Fibroblast of the conjunctiva (primary cell): ENCODE data around the gene ST6GALNAC5.

Source experiments
- DNase-seq: peaks from one replicate; pipeline ENCODE4 v3.0.0-alpha.2; 2010; ENCODE audit warnings: low read depth

ST6GALNAC5 gene

DNA sequence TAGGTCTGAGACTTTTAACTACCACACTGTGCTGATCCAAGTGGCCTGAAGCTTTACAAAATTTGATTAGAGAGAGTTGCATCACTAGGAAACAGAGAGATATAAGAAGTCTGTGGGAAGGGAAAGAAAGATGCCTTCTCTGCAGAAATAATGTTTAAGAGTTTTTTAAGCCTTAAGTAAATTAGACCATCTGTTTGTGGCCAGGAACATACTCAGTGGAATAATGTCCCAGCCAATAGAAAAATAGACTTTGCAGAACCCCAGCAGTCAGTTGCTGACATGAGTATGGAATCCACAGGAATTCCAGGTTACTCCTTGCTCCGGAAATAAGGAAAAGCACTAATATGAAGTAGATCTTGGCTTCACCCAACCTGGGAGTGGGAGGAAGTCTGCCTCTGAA, 144.8 kb downstream of the ST6GALNAC5 start:
- no peak for DNase-seq

DNA sequence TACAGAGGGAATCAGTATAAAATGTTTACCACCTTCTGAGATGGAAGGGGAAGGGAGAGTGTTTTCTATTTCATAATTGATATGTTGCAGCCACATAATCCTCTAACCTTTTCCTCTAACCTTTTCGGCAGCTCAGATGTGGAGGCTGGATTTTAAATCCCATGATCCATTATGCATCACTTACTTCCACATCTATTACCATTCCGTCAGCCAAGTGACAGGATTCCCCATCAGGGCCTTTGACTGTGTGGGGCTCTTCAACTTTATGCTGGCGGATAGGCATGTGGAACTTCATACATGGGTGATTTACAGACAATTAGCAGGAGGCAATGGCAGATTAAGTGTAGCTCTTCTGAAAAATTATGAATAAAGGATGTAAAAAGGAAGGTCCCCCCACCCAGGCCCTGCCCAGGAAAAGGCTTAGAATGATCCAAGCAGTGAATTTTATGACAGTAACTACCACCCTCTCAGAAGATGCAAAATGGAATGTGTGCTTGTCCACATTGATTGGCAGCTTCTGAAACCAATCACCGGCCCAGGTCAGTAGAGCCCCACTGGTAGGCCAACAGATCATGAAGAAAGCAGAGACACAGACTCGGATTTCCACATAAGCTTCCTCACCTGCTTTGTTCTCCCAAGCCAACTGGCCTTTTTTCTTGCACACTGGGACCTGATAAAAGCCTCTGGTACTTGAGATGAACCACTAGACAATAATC, 147.0 kb downstream of the ST6GALNAC5 start:
- no peak for DNase-seq

DNA sequence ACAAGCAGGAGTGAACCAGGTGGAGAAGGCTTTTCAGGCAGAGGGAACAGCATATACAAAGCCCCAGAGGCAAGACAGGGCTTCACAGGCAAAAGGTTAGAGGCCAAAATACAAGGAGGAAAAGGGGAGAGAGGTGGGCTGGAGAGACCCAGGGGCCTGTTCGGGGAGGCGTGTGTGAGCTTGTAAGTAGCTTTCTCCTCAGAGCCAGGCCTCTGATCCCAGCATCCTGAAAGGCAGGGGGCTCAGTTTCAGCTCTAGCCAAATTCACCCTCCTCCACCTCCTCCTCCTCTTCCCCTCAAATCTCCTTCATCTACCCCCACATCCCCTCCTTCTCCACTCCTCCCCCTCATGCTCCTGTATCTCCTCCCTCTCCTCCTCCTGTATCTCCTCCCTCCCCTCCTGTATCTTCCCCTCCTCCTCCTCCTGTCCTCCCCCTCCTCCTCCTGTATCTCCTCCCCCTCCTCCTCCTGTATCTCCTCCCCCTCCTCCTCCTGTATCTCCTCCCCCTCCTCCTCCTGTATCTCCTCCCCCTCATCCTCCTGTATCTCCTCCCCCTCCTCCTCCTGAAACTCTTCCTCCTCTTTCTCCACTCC, 148.6 kb downstream of the ST6GALNAC5 start:
- no peak for DNase-seq

DNA sequence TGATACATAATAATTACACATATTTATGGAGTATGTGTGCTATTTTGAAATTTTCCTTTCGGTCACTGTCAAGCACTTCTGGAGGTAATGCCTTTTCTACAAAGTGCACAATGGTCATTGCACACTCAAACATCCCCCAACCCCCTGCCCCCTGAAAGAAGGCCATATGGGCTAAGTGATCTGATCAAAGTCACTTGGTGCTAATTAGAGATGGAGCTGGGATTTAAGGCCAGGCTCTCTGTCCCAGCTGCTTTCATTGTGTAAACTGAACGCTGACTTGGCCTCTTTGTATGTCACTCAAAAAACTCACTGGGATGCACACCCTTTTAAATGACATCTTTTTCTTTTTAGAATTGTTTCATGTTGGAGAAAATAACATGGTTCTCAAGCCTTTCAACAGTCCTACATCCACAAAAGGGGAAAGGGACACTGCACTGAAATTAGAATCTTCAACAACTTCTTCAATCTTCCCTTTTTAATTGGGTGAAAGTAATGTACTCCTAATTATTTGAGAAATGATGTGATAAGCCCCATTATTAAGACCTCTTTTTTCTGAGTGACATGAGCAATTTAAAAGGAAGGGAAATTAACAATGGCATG, 149.2 kb downstream of the ST6GALNAC5 start:
- no peak for DNase-seq

DNA sequence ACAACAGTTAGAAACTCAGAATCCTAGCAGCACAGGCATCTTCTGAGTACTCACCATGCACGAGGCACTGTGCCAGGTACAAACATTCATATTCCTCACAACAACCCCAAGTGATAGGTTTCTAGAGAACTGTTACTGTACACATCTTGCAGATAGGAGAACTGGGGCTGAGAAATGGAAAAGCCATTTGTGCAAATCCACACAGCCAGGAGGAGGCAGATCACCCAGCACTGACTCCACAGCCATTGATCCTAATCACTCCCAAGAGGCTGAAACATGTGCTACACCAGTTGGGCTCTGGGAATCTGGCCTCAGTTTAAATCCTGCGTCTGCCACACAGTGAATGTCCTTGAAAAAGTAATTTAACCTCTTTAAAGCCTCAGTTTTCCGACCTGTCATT, 151.0 kb downstream of the ST6GALNAC5 start:
- no peak for DNase-seq

DNA sequence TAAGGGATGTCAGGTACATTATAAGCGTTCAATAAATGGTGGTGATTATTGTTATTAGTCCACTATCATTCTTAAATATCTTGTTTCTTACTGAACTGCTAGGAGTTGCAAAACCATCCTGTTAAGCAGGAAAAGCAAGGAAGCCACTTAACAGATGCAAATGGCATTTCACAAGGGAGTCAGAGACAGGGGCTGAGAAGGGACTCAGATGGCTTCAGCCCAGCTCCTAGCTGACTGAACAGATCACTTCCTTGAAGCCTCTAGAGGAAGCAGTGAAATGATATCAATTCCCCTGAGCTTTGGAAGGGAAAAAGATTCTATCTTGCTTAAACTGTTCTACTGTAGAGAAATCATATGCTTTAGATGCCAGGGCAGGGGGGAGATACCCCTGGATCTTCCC, 151.5 kb downstream of the ST6GALNAC5 start:
- no peak for DNase-seq

DNA sequence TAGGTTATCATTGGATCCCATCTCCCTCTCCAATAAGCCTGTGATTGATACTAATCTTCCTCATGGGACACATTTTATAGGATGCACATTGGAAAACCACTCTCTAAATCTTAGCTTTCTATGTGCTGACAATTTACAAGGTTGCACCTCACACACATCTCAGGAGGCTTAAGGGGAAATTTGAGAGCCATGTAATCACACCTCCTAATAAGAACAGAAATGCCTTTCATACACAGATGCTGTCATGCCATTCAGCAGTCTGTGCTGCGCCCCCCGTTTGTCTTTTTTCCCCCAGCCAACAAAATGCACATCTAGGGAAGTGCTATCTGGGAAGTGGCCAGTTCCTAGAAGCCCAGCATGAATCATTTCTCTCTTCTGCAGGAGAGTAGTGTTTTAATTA, 154.5 kb downstream of the ST6GALNAC5 start:
- no peak for DNase-seq

DNA sequence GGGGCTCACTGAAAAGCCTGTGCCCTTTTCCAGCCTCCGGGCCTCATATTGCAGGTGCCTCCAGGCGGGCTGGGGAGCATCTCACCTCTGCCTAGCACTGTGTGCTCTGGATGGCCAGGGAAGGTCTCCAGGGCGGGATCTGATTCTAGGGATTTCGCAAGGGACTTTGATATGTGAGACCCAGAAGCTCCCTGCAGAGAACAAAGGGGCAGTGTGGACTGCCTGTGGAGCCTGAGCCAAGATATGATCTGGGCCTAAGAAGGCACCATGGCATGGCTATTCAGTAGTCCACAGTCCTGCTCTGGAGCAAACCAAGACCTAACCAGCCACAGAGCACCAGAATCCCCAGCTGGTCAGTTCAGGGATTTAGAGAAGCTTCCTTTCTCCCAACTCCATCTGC, 157.2 kb downstream of the ST6GALNAC5 start:
- DNase-seq: no peak

DNA sequence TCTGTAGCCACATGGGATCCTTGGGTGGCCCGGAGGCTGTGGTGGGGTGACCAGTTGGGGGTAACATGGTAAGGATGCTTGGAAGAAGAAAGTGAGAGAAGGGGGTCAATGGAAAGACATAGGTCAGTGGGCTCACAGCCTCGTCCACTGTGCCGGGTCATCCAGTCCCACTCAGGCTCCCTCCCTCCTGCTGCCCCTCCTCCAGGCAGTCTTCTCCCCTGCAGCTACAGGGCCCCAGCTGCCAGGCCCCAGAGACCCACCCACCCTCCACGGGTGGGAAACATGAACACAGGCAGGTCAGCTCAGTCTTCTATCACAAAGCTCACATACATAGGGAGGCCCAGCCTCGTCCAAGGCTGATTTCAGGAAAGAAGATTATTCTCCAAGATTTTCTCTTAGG, 158.3 kb downstream of the ST6GALNAC5 start:
- DNase-seq: no peak

DNA sequence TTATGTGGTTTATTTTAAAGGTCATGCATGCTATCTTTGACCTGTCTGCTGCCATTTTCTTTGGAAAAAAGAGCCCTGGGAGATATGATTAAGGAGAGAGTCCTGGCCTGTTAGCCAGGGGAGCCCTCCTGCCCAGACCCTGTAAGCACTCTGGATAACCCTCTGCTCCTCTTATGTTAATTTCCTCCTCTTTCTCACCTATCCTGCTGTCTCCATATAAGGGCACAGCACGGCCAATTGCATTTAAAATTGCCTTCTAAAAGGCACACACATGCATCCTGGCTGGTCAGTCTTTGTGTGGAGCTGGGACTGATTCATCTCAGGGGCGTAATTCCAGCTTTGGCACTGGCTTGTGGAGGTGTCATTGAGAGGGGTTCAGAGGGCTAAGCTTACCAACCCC, 158.9 kb downstream of the ST6GALNAC5 start:
- DNase-seq: no peak

DNA sequence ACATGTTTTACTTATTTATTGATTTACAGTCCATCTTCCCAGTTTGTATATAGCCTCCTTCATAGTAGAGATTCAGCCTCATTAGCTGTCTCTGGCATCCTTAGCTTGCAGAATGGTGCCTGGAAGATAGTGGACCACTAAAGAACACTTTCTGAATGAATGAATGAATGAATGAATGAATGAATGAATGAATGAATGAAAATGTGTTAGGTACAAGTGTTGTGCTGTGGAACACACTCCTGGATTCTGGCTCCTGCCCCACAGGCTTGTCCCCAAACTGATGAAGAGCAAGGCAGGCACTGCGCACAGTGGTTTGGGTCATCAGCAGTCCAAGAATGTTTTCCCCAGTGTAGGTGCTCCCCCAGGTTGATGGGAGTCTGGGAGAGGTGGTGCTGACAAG, 159.4 kb downstream of the ST6GALNAC5 start:
- DNase-seq: no peak

DNA sequence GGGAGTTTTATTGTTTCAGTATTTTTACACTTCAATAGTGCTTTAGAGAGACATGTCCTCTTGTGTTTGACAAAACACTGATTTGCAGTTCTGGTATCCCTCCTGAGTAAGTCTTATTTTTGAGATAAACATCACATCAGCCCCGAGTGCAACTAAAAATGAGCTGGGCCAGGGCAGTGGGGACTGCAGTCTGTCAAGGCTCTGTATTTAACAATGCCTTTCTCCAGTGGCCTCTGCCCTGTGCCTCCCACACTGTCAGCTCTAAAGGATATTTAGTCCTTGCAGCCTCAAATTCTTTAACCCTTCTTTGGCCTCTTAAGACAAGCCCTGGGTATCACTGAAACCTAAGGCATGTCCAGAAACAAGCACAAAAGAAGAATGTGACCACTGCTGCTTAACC, 160.6 kb downstream of the ST6GALNAC5 start:
- no peak for DNase-seq

DNA sequence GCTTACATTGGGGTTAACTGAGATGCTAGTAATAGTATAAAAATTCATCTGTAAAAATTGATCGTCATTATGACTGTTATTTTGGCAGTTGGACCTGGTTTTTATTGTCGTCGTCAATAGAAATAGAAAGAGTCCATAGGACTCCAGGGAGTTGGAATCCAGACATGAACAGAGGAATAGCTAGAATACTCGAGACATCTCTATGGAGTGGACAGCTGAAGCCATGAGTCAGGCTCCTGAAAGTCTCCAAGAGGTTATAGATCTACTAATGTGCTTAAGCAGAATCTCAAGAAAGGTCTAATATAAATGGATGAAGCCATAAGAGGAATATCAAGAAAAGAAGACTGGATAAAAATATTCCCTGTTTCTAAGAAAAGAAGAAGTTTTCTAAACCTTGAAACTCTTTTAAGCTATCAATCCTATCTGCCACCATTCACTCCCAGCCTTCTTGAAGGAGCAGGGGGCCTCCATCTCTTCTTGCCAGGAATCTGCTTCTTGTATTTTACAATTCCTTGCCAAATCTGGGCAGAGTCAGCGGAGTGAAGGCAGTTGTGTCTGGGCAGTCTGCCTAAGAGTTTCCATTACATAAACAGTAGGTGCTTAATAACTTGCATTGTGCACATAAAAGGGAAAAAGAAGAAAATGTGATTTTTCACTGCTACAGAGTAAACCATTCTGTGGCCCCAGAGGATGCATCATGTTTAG, 163.3 kb downstream of the ST6GALNAC5 start:
- peak; percentile 36 for DNase-seq

DNA sequence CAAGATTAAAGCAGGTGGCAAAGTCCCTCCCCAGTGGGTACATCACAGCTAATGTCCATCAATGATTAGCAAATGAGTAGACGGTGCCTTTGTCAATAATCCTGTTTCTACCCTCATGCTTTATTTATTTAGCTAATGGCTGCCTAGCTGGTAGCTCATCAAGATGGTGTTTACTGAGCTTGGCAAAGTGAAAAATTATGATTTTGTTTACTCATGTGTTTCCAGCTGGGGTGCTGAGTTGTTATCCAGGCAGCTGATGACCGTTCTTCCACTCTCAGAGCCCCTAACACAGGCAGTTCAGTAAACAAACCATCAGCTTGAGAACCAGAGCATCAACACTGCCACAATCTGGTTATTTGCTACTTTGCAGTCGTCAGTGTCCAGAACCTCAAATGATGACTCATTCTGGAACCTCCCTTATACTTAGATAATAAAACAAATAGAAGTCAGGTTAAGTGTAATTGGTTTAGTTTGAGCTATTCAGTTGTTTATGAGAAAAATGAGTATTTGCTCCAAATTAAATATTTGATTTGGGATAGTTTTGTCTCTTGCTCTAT, 163.9 kb downstream of the ST6GALNAC5 start:
- DNase-seq: peak; percentile 41

DNA sequence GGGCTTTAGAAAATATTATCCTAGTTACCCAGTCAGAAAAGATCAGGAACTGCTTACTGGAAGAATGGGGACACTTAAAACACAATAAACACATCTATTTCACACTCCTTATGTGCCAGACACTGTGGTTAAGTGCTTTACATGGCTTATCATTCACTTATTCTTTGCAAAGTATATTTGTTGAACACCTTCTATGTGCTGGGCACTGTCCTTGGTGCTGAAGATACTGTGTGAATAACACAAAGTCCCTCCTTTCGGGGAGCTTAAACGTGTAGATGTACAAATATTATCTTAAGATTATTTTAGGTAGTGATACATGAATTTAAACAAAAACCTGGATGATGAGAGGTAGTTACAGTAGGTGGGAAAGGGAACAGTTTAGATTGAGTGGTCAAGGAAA, 169.3 kb downstream of the ST6GALNAC5 start:
- peak; percentile 24 for DNase-seq

DNA sequence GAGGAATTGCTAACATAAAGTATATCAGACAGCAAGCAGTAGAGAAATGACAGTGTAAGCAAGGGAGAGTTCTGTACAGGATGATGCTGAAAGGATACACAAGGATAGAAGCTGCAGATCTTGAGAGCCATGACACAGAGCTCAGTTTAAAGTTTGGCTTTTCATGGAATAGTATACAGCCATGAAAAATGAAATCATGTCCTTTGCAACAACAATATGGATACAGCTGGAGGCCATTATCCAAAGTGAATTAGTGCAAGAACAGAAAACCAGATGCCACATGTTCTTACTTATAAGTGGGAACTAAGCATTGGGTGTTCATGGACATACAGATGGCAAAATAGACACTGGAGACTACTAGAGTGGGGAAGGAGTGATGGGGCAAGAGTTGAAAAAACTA, 169.8 kb downstream of the ST6GALNAC5 start:
- no peak for DNase-seq

DNA sequence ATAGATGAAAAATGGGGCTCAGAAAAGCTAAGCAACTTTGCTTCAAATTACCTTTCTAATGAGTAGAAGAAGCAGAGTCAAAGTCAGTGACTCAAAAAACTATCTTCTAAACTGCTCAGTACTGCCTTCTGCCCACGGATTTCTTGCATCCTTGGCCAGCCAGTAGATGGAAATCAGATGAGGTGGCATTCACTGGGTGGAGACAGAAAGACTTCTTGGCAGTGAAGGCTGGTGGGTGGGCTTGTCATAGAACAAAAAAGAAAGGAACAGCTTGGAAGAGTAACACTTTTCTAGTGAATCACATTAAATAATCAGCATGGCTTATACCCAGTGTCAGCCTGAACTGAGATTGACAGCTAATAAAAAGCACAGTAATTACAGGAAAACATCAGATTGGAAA, 170.7 kb downstream of the ST6GALNAC5 start:
- DNase-seq: no peak

DNA sequence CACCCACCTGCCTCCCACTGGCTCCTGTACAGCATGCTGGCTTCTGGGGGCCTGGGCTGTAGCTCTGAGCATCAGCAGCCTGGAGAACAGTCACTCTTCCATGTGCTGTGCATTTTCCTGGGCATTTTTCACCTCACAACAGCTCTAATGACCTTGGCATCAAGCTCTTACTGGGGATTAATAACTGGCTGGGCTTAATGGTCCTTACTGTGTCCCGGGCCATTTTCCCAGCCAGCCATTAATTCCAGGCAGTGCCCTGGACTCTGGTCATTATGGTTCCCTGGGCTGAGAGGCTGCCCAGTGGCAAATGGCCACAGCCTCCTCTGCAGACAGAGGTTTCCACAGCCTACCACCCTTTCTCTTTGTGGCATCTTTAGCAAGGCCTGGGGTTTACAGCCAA, 171.8 kb downstream of the ST6GALNAC5 start:
- no peak for DNase-seq

DNA sequence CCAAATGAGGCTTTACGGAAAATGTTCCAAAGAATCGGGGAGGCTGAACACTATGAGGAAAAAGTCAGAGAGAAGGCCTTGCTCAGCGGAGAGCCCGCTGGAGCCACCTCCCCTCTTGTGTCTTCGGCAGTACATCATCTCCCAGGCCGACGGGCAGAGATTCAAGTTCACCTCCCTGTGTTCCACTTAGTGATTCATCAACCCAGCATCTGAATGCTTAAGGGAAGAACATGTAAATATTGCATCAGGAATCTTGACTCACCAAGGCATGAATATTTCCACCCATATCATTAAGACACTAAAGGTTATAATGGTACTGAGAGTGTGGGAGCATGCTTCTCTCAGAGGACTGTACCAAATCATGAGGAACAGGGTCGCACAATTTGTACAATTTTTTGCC, 172.5 kb downstream of the ST6GALNAC5 start:
- peak; percentile 98 for DNase-seq

DNA sequence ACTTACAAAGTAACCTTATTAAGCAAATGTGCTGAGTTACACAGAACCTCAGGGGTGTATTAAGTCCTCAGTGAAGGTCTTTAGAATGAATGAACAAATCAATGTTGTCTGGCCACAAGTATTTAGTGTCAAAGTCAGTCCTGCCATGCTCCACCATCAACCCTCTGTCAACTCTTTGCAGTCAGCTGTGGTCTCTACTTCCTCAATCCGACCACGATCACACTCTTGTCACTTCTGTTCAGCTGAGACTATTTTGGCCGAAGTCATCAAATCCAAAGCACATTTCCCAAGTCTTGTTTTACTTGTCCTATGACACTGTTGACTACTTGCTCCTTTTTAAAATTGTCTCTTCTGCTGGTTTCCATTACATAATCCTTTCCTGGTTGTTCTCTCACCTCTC, 173.5 kb downstream of the ST6GALNAC5 start:
- no peak for DNase-seq

DNA sequence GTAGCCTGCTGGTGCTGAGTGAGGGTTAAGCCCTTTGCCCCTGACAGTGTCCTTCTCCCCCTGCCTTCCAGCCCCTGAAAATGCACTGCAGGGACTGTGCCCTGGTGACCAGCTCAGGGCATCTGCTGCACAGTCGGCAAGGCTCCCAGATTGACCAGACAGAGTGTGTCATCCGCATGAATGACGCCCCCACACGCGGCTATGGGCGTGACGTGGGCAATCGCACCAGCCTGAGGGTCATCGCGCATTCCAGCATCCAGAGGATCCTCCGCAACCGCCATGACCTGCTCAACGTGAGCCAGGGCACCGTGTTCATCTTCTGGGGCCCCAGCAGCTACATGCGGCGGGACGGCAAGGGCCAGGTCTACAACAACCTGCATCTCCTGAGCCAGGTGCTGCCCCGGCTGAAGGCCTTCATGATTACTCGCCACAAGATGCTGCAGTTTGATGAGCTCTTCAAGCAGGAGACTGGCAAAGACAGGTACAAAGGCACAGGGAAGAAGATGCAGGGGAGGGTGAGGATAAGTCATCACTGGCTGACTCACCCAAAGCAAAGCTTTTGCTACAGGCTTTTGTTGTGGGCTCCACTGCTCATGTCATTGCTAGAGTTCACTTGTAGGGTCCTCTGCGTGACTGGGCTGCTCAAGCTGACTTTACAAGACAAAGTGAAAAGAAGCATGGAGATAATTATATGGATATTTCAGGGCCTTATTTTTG, 177.0 kb downstream of the ST6GALNAC5 start:
- DNase-seq: no peak

DNA sequence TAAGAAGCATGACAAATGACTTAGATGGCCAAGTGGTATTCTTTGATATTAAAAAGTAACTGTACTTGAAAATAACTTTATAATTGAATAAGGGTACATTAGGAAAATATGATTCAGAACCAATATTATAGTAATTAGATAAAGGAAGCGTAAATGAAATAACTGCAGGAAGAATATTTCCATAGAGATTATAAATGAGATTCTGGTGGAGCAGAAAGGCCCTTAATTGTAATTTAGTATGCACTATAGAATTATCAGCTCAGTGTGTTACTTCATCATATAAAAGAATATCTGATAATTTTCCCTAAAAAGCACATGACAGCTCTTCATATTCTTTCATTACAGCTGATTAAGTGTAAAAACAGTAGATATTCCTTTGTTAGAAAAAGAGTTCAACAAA, 180.3 kb downstream of the ST6GALNAC5 start:
- DNase-seq: no peak
